ENCODE results near the gene NPTXR.

NPTXR gene

GRCh38 chr22:38850941-38851849, 7.4 kb upstream of the NPTXR start:
- no peak for DNase-seq (ENCODE audit: low read depth)

- DNase-seq (ENCODE audit: low read depth) = no peak
Measured at GRCh38 chr22:38850399-38850798, 6.6 kb upstream of the NPTXR start.

GRCh38 chr22:38849811-38850210, 6.0 kb upstream of the NPTXR start:
- DNase-seq (ENCODE audit: low read depth) = no peak

- DNase-seq (ENCODE audit: low read depth) = no peak
Measured at GRCh38 chr22:38846412-38846811, 2.6 kb upstream of the NPTXR start.

- no peak for DNase-seq (ENCODE audit: low read depth)
Measured at GRCh38 chr22:38845004-38845740, 1.3 kb upstream of the NPTXR start.

GRCh38 chr22:38844315-38845003, 631 bp upstream of the NPTXR start:
- no peak for DNase-seq (ENCODE audit: low read depth)

- no peak for DNase-seq (ENCODE audit: low read depth)
Measured at GRCh38 chr22:38843201-38843656, 599 bp downstream of the NPTXR start.

- DNase-seq (ENCODE audit: low read depth) = no peak
Measured at GRCh38 chr22:38842512-38843200, 1.2 kb downstream of the NPTXR start.

- no peak for DNase-seq (ENCODE audit: low read depth)
Measured at GRCh38 chr22:38841635-38842034, 2.2 kb downstream of the NPTXR start.

- no peak for DNase-seq (ENCODE audit: low read depth)
Measured at GRCh38 chr22:38841211-38841610, 2.6 kb downstream of the NPTXR start.

GRCh38 chr22:38840129-38840528, 3.7 kb downstream of the NPTXR start:
- no peak for DNase-seq (ENCODE audit: low read depth)

GRCh38 chr22:38839686-38840085, 4.1 kb downstream of the NPTXR start:
- DNase-seq (ENCODE audit: low read depth) = no peak

GRCh38 chr22:38837414-38837928, 6.4 kb downstream of the NPTXR start:
- no peak for DNase-seq (ENCODE audit: low read depth)

- DNase-seq (ENCODE audit: low read depth) = no peak
Measured at GRCh38 chr22:38835888-38836301, 7.9 kb downstream of the NPTXR start.

GRCh38 chr22:38834991-38835390, 8.8 kb downstream of the NPTXR start:
- DNase-seq (ENCODE audit: low read depth) = no peak

- no peak for DNase-seq (ENCODE audit: low read depth)
Measured at GRCh38 chr22:38834215-38834953, 9.4 kb downstream of the NPTXR start.

- DNase-seq (ENCODE audit: low read depth) = no peak
Measured at GRCh38 chr22:38833061-38833460, 10.8 kb downstream of the NPTXR start.

- no peak for DNase-seq (ENCODE audit: low read depth)
Measured at GRCh38 chr22:38832005-38832978, 11.5 kb downstream of the NPTXR start.

- DNase-seq (ENCODE audit: low read depth) = no peak
Measured at GRCh38 chr22:38831166-38831945, 12.5 kb downstream of the NPTXR start.
